KBM-7 (cell line): Measurements from ENCODE around the gene AKAP8.
"Not testable (repeated sequence)": the region's sequence is repeated elsewhere in the genome, so short reads cannot be mapped to it uniquely, and the experiment has no call there.

Experiments used
- DNase-seq: peaks from one replicate; pipeline ENCODE4 v3.0.0-alpha.2; 2015
- in situ Hi-C: fragments of 300-500 bp; cut with MboI; formaldehyde crosslinking; loops from 2 replicates; pipeline ENCODE4 v1.14.3; 2020; ENCODE audit warnings: low sequenced_read_pairs, low pct_unique_long_range_greater_than_20kb, mixed read lengths

AKAP8 gene

GRCh38 chr19:15404780-15405211 lies 25.2 kb upstream of the AKAP8 start:
- in situ Hi-C loops, result no loop called here
- DNase-seq, result no peak

GRCh38 chr19:15404097-15404779 lies 24.7 kb upstream of the AKAP8 start:
- in situ Hi-C loops, result no loop called here

DNA sequence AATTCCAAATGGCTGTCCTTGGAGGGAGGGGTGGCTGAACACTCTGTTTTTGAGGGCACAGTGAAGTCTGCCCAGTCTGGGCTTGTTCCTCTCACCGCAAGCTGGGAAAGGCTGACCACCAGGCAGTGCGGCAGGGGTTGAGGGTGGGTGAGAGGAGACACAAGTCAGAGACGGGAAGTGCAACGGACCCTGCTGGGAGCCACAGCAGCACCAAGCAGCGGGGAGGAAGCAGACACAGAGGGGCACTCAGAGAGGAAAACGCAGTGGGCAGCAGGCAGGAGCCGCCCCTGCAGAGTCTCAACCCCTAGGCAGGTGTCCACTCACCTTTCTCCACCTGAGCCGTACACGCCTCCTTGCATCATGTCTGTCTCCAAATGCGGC lies 23.6 kb upstream of the AKAP8 start:
- no peak for DNase-seq
- in situ Hi-C loops, result no loop called here

More at GRCh38 chr19:15404097-15404779, 24.7 kb upstream of the AKAP8 start:
- no peak for DNase-seq

- no peak for DNase-seq
- in situ Hi-C loops, result no loop called here
Measured at GRCh38 chr19:15402411-15403150, 23.0 kb upstream of the AKAP8 start.

GRCh38 chr19:15401397-15401710 lies 21.8 kb upstream of the AKAP8 start:
- DNase-seq, result no peak
- in situ Hi-C loops, result no loop called here

DNA sequence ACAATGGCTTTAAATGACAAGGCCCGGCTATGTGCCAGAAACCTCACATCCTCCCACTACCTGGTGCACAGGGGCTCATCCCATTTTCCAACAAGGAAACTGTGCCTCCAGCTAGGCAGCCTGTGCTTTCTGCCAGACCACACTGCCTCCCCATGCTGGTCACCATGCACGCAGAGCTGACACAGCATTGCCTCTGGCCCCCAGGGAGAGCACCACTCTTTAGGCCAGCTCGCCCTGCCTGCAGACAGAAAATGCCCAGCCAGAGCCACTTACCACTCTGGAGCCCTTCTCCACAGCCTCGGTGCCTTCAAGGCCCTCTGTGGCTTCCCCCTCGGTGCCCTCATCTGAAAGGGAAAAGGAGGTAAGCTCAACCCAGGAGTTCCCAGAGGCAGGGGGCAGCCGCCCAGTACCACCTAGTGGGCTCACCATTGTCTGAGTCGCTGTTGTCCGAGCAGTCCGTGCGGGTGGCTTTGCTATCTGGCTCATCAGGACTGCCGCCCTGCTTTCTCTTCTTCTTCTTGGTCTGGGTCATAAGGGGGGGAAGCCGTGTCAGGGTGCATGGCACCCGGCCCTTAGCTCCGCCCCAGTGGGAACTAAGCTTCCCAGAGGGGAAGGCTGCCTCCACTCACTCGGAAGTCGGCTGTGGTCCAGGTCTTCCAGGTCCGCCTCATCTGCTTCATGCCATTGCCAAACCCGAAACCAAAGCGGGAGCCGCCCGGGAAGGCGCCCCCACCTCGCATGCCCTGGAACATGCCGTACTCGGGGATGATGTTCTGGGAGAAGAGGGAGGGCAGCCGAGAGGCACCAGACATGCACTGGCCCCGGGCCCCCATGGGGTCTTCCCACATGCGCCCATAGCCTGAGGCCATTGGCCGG lies 21.2 kb upstream of the AKAP8 start:
- DNase-seq, result no peak
- in situ Hi-C loops, result no loop called here

DNA sequence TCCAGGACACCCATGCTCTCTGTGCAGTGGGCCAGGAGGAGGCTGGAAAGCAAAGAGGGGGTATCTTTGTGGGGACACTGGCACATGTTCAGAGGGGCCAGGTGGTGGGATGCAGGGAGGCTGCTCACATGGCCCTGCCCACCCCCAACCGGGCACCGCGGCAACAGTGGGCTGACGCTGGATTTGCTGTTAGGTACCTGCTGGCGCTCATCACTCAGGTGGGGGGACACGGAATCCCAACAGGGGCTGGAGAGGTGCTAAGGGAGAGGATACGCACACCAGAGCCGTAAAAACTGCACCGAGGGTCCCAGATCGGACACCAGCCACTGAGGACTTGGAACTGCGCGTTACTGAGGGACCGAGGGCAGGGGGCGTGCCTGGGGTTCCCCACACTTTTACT lies 20.0 kb upstream of the AKAP8 start:
- in situ Hi-C loops, result no loop called here
- DNase-seq, result no peak

- in situ Hi-C loops, result no loop called here
Measured at GRCh38 chr19:15399234-15399515, 19.6 kb upstream of the AKAP8 start.

GRCh38 chr19:15398501-15399233 lies 19.1 kb upstream of the AKAP8 start:
- in situ Hi-C loops, result no loop called here
- DNase-seq, result no peak

More at GRCh38 chr19:15399234-15399515, 19.6 kb upstream of the AKAP8 start:
- no peak for DNase-seq

GRCh38 chr19:15397782-15398181 lies 18.2 kb upstream of the AKAP8 start:
- in situ Hi-C loops, result no loop called here

GRCh38 chr19:15397236-15397635 lies 17.6 kb upstream of the AKAP8 start:
- in situ Hi-C loops, result no loop called here
- DNase-seq, result no peak

More at GRCh38 chr19:15397782-15398181, 18.2 kb upstream of the AKAP8 start:
- DNase-seq, result no peak

DNA sequence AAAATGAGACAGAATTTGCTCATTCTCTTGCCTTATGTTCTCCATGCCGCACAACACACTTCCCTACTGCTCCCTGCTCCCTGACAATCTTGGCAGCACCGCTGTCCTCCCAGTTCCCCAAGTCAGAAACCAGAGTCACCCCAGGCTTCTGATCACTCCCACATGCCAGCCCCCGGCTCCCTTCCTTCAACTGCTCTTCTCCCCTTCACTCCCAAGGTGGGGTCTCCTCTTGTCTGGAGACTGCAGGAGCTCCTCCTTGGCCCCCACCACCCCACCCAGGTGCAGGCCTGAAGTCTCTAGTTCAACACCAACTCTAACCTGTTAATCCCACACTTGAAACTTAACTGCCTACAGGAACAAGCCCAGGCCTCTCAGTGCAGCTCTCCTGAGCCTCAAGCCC lies 16.8 kb upstream of the AKAP8 start:
- no peak for DNase-seq
- in situ Hi-C loops, result no loop called here

DNA sequence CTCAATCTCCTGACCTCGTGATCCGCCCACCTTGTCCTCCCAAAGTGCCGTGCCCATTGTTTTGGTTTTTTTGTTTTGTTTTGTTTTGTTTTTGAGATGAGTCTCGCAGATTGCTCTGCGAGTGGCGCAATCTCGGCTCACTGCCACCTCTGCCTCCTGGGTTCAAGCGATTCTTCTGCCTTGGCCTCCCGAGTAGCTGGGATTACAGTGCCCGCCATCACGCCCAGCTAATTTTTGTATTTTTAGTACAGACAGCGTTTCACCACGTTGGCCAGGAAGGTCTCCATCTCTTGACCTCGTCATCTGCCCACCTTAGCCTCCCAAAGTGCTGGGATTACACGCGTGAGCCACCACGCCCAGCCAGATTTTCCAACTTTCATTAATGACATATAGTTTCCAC lies 15.7 kb upstream of the AKAP8 start:
- in situ Hi-C loops, DNase-seq: not testable (repeated sequence)

- in situ Hi-C loops, result no loop called here
- no peak for DNase-seq
Measured at GRCh38 chr19:15394426-15394825, 14.8 kb upstream of the AKAP8 start.

- DNase-seq, result no peak
- in situ Hi-C loops, result no loop called here
Measured at GRCh38 chr19:15393963-15394362, 14.4 kb upstream of the AKAP8 start.

DNA sequence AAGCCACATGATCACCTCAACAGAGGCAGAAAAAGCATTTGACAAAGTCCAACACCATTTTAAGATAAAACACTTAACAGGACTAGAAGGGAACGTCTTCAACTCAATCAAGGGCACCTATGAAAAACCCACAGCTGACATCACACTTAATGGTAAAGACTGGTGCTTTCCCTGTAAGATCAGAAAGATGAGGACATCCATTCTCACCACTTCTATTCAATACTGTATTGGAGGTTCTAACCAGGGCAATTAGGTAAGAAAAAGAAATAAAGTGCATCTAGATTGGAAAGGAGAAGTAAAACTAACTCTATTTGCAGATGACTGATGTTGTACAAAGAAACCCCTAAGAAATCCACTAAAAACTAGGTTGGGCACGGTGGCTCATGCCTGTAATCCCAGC lies 11.2 kb upstream of the AKAP8 start:
- DNase-seq, result no peak
- in situ Hi-C loops, result no loop called here

GRCh38 chr19:15381864-15382263 lies 2.3 kb upstream of the AKAP8 start:
- in situ Hi-C loops, result no loop called here
- DNase-seq, result no peak

DNA sequence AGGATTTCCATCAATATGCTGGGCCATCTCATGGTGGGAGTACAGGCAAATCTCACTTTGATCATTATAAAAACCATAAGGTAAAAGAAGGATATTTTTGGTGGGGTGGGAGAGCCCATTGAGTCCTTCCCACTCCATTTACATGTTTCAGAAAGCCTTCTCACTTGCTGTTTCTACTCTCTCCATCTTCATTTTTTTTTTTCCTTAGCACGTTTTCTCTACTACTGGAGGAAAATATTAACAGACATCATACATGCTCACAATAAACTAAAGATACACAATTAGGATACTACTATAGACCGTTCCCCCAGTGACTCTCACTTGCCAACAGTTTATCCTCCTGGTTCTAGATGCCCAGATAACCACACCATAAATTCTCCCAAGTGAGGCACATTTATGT lies 1.8 kb upstream of the AKAP8 start:
- DNase-seq, result no peak
- in situ Hi-C loops, result no loop called here

GRCh38 chr19:15379999-15380647 lies 536 bp upstream of the AKAP8 start:
- DNase-seq, result peak; percentile 81
- in situ Hi-C loops, result no loop called here
